Thyroid gland (tissue), 4 donors: ENCODE measurements around the gene RENBP. TPM values are rescaled to one million over a fixed set of nuclear protein-coding genes. Genes with fewer than 3 reads are reported as not detected.

Source experiments
- DNase-seq, 2 donors: peaks; one replicate each; pipeline ENCODE4 v3.0.0-alpha.2; 2019
- H3K27ac ChIP-seq, 3 donors: fragments of 200-600 bp; sonication (generic); 1 replicate in 2 of 3; 2 replicates in 1 of 3; pipeline ENCODE4 v1.5.1; 2016 to 2019; ENCODE audit warnings: mild to moderate bottlenecking in 1 of 3, moderate library complexity in 1 of 3
- H3K27me3 ChIP-seq: fragments of 200-600 bp; sonication (generic); one replicate; pipeline ENCODE4 v1.5.1; 2019
- H3K36me3 ChIP-seq, 2 donors: fragments of 200-600 bp; sonication (generic); one replicate each; pipeline ENCODE4 v1.5.1; 2016 to 2019
- H3K4me1 ChIP-seq, 2 donors: fragments of 200-600 bp; sonication (generic); one replicate each; pipeline ENCODE4 v1.5.1; 2017 to 2019
- H3K4me3 ChIP-seq, 3 donors: fragments of 200-600 bp; sonication (generic); replicated peaks in 1 of 3; 1 replicate in 2 of 3; 2 replicates in 1 of 3; pipeline ENCODE4 v1.5.1; 2016; ENCODE audit warnings: mild to moderate bottlenecking in 1 of 3
- H3K9me3 ChIP-seq: fragments of 200-600 bp; sonication (generic); one replicate; pipeline ENCODE4 v1.5.1; 2017
- POLR2A ChIP-seq, 2 donors: fragments of 450-650 bp; IDR thresholded peaks; one replicate each; pipeline ENCODE4 v1.6.1; 2017; ENCODE audit warnings: antibody characterized with exemption in 2 of 2, mild to moderate bottlenecking in 2 of 2, moderate library complexity in 1 of 2
- WGBS, 2 donors: methylation state at CpG; one replicate each; pipeline ENCODE4 v1.1.5; 2017; 5-methylcytosine and 5-hydroxymethylcytosine counted together
- intact Hi-C: fragments of 100-400 bp; cut with DNase I; formaldehyde crosslinking; loops from one replicate; pipeline ENCODE4 v1.15.1; 2023
- microRNA-seq: library from miRNA; unstranded; fragments of <30 nt; microRNA quantifications from one replicate; pipeline ENCODE4, GENCODE V29; 2016
- small RNA-seq: library from RNA; depleted of rRNA; stranded (forward); fragments of <200 nt; gene quantifications from one replicate; pipeline ENCODE3, GENCODE V24; 2016
- total RNA-seq, 4 donors: library from RNA; depleted of rRNA; stranded (reverse); fragments of >200 nt; gene quantifications; one replicate each; pipeline ENCODE4 v1.2.3, GENCODE V29; 2016
- TF ChIP-seq, protein P1 (sequence below), 6 experiments: fragments of 200-600 bp in 3 of 6; fragments of 450-650 bp in 3 of 6; sonication (generic) in 3 of 6; IDR thresholded peaks; one replicate each; pipeline ENCODE4 v1.5.1; 2016 to 2019; ENCODE audit warnings: antibody characterized with exemption in 6 of 6, mild to moderate bottlenecking in 2 of 6, inconsistent platforms in 1 of 6, moderate library complexity in 1 of 6

The RENBP gene
- total RNA-seq, 4 donors from 2014 or later, result 3.6 to 16.5 (median 4.4) TPM

- 91 to 93% methylated on average over 6 of the region's 6 CpGs for WGBS, 2 donors
- no peaks in the 10 kb centered on the region for H3K36me3 ChIP-seq
- H3K27me3 ChIP-seq, result peaks cover 14% of the 10 kb centered on the region
- no peaks in the 10 kb centered on the region for H3K9me3 ChIP-seq
- no peak for DNase-seq
- H3K4me3 ChIP-seq, result no peak overlapping the region
- H3K4me1 ChIP-seq, result no peaks in the 10 kb centered on the region
- no peak overlapping the region for H3K27ac ChIP-seq
- TF ChIP-seq, protein P1, sequence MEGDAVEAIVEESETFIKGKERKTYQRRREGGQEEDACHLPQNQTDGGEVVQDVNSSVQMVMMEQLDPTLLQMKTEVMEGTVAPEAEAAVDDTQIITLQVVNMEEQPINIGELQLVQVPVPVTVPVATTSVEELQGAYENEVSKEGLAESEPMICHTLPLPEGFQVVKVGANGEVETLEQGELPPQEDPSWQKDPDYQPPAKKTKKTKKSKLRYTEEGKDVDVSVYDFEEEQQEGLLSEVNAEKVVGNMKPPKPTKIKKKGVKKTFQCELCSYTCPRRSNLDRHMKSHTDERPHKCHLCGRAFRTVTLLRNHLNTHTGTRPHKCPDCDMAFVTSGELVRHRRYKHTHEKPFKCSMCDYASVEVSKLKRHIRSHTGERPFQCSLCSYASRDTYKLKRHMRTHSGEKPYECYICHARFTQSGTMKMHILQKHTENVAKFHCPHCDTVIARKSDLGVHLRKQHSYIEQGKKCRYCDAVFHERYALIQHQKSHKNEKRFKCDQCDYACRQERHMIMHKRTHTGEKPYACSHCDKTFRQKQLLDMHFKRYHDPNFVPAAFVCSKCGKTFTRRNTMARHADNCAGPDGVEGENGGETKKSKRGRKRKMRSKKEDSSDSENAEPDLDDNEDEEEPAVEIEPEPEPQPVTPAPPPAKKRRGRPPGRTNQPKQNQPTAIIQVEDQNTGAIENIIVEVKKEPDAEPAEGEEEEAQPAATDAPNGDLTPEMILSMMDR (IDR thresholded peaks at IDR 0.05), result no peak
- TF ChIP-seq POLR2A (IDR thresholded peaks at IDR 0.05), result no peak
- intact Hi-C loops, result no loop called here
Observed at GRCh38 chrX:153889123-153889522, 55.3 kb downstream of the RENBP start.

- H3K4me1 ChIP-seq, result no peaks in the 10 kb centered on the region
- H3K27ac ChIP-seq, result no peak overlapping the region
- TF ChIP-seq POLR2A (IDR thresholded peaks at IDR 0.05), result no peak
- H3K4me3 ChIP-seq, result no peak overlapping the region
- peaks cover 15% of the 10 kb centered on the region for H3K27me3 ChIP-seq
- WGBS, 2 donors, result 69 to 82% methylated on average over 3 to 5 of the region's 6 CpGs
- intact Hi-C loops, result no loop called here
- no peaks in the 10 kb centered on the region for H3K9me3 ChIP-seq
- no peak for DNase-seq
- no peaks in the 10 kb centered on the region for H3K36me3 ChIP-seq
Observed at GRCh38 chrX:153888344-153888743, 56.1 kb downstream of the RENBP start.

GRCh38 chrX:153887385-153887784 is 57.1 kb downstream of the RENBP start:
- Histone ChIP-seq H3K27me3 (peaks cover 20% of the 10 kb centered on the region), H3K27ac (no peak overlapping the region), H3K9me3 (no peaks in the 10 kb centered on the region), H3K4me3 (no peak overlapping the region), H3K36me3 (no peaks in the 10 kb centered on the region), H3K4me1 (no peaks in the 10 kb centered on the region)
- 45 to 73% methylated on average over 3 to 5 of the region's 8 CpGs for WGBS, 2 donors
- intact Hi-C loops, result no loop called here
- no peak for DNase-seq
- TF ChIP-seq POLR2A (IDR thresholded peaks at IDR 0.05), result no peak
- TF ChIP-seq, protein P1 (IDR thresholded peaks at IDR 0.05), result no peak

DNA sequence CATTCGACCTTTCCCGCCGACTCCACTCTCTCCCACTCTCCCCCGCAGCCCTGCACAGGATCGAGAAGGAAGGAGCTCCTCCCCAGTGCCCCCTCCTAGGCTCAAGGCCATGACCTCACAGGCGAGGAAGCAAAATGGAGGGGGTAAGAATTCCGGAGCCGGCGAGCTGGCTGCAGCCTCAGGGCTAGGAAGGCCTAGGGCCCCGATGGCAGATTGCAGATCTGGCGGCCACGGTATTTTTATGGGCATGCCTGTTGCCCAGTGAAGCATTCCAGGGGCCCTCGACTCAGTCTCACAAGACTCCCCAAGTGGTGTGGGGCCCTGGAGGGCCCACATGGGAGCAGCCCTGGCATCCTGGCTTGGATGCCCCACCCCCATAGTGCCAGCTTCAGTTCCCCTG is 57.5 kb downstream of the RENBP start:
- Histone ChIP-seq H3K27me3 (peaks cover 20% of the 10 kb centered on the region), H3K4me1 (no peaks in the 10 kb centered on the region), H3K27ac (no peak overlapping the region), H3K4me3 (no peak overlapping the region), H3K9me3 (no peaks in the 10 kb centered on the region), H3K36me3 (no peaks in the 10 kb centered on the region)
- intact Hi-C loops, result no loop called here
- DNase-seq, result no peak
- 10 to 31% methylated on average over 2 to 9 of the region's 13 CpGs for WGBS, 2 donors
- no peak for TF ChIP-seq POLR2A (IDR thresholded peaks at IDR 0.05)
- TF ChIP-seq, protein P1 (IDR thresholded peaks at IDR 0.05), result no peak

DNA sequence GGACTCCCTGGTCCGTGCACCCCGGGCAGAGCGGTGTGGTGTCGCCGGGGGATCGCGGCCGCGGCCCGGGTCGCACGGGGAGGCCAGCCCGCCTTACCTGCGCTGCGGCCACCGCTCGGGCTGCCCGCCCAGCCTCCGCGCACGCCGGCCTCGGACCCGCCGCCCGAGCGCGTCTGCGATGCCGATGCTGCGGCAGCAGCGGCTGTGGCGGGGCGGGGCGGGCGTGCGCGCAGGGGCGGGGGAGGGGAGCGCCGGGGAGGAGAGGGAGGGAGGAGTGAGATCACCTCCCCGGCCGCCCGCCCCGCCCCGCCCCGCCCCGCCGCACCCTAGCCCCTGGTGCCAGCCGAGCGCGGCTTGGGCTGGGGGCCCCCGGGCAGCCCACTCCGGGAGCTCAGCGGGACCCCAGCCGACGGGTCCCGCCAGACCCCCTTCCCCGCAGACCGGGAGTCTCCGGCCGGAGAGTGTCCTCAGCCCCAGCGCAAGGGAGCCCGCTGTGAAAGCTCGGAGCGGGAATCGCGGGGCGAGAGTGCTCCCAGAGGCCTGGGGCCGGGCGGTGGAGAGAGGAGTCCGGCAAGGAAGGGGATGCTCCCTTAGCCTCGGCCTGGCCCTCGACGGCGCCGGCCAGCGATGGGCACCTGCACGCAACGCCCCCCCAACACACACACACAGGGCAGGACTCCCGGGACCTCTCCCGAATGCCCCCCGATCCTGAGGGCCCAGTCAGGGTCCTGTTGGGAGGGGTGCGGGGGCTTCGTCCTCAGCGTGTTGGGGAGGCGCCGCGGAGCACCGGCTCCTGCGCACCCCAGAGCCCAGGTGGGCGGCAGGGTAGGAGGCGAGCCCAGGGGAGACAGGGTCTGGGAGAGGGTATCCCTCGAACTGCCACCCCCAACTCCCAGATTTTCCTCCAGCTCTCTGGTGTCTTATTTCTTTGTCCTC is 58.2 kb downstream of the RENBP start, which contains the start of gene L1CAM:
Gene L1CAM (minus strand): TSS at position 206 of the 936 bp plus-strand sequence. CDS start 10,337 bp downstream, outside the sequence.
- DNase-seq, result no peak
- Histone ChIP-seq H3K4me1 (no peaks in the 10 kb centered on the region), H3K36me3 (no peaks in the 10 kb centered on the region), H3K27ac (no peak within 1 kb of the TSS), H3K9me3 (no peaks in the 10 kb centered on the region), H3K27me3 (peaks cover 20% of the 10 kb centered on the region), H3K4me3 (no peak within 1 kb of the TSS)
- WGBS, 2 donors, result 4% methylated on average over 5 of the region's 94 CpGs; no CpG with 5 or more reads in 1 of the 2 donors
- intact Hi-C loops, result no loop called here
- no peak for TF ChIP-seq POLR2A (IDR thresholded peaks at IDR 0.05)
- TF ChIP-seq, protein P1 (IDR thresholded peaks at IDR 0.05), result no peak

Small RNA genes within 50 kb of the gene (microRNA-seq; reads per million reads assigned to microRNA genes)
- gene MIR3202-1 (not detected), gene MIR3202-2 (not detected)

Small RNA genes within 50 kb of the gene (small RNA-seq; reads per million reads assigned to genes)
- not detected for gene MIR3202-1

Other genes starting within 250 kb of the RENBP start
- gene BCAP31, start 220.3 kb downstream of the RENBP start, total RNA-seq, result 100 to 1,000 TPM; 170 to 228 (median 185) TPM
- gene ABCD1, start 219.8 kb downstream of the RENBP start, total RNA-seq, result 10 to 100 TPM in 1 of 4 donors, 1 to 10 TPM in 3; 7.0 to 11.8 (median 8.9) TPM
- gene PLXNB3, start 180.4 kb downstream of the RENBP start, total RNA-seq, result 1 to 10 TPM in 3 of 4 donors, under 1 TPM in 1; 0.67 to 2.0 (median 1.1) TPM
- gene SRPK3, start 163.6 kb downstream of the RENBP start, total RNA-seq, result under 1 TPM in 1 of 4 donors, not detected in 3; 0.22 TPM
- gene IDH3G, start 150.3 kb downstream of the RENBP start, total RNA-seq, result 100 to 1,000 TPM in 3 of 4 donors, 10 to 100 TPM in 1; 77.7 to 148 (median 115) TPM
- 100 to 1,000 TPM; 177 to 359 (median 279) TPM for gene SSR4, start 150.0 kb downstream of the RENBP start, total RNA-seq
- 1 to 10 TPM; 3.2 to 7.0 (median 4.5) TPM for gene PDZD4, start 114.1 kb downstream of the RENBP start, total RNA-seq
- 1 to 10 TPM in 1 of 4 donors, under 1 TPM in 3; 0.45 to 2.2 (median 0.75) TPM for gene L1CAM, start 58.5 kb downstream of the RENBP start, total RNA-seq
- 1 to 10 TPM in 3 of 4 donors, not detected in 1; 1.1 to 2.8 (median 2.6) TPM for gene AVPR2, start 40.0 kb downstream of the RENBP start, total RNA-seq
- gene ARHGAP4, start 18.4 kb downstream of the RENBP start, total RNA-seq, result 10 to 100 TPM in 2 of 4 donors, 1 to 10 TPM in 2; 6.5 to 37.0 (median 12.2) TPM
- gene NAA10, start 9.6 kb downstream of the RENBP start, total RNA-seq, result 10 to 100 TPM; 58.7 to 89.3 (median 69.7) TPM
- 100 to 1,000 TPM in 1 of 4 donors, 10 to 100 TPM in 3; 23.5 to 119 (median 52.3) TPM for gene HCFC1, start 27.2 kb upstream of the RENBP start, total RNA-seq
- 10 to 100 TPM in 1 of 4 donors, 1 to 10 TPM in 3; 3.8 to 10.7 (median 8.7) TPM for gene TMEM187, start 28.1 kb upstream of the RENBP start, total RNA-seq
- 10 to 100 TPM; 36.4 to 53.1 (median 42.8) TPM for gene IRAK1, start 75.3 kb upstream of the RENBP start, total RNA-seq
- gene MECP2, start 153.1 kb upstream of the RENBP start, total RNA-seq, result 10 to 100 TPM; 47.7 to 93.3 (median 61.1) TPM
- not detected for gene OPN1LW, start 199.6 kb upstream of the RENBP start, total RNA-seq
- not detected for gene OPN1MW, start 238.0 kb upstream of the RENBP start, total RNA-seq